Left lung (tissue), 10 donors: ENCODE data around the gene SUSD1. TPM values are rescaled to one million over a fixed set of nuclear protein-coding genes. Genes with fewer than 3 reads are reported as not detected.
A peak's percentile ranks its signal among the peaks of the same experiment; 100 is the strongest.

Experiments used
- ATAC-seq: fragments of 200-7000 bp; cut with Tn5 transposase; one replicate; pipeline ENCODE4 v1.9.1; 2020; ENCODE audit warnings: moderate library complexity
- DNase-seq, 4 donors: peaks; one replicate each; pipeline ENCODE4 v3.0.0-alpha.2; 2013 to 2020
- H3K27ac ChIP-seq, 2 donors: fragments of 200-600 bp; sonication (generic) in 1 of 2; one replicate each; pipeline versions ENCODE4 v1.5.0 to v1.8.0; 2020 to 2021
- H3K27me3 ChIP-seq, 2 donors: fragments of 200-600 bp; sonication (generic) in 1 of 2; one replicate each; pipeline versions ENCODE4 v1.5.0 to v1.8.0; 2020 to 2021
- H3K36me3 ChIP-seq, 2 donors: fragments of 200-600 bp; sonication (generic) in 1 of 2; one replicate each; pipeline versions ENCODE4 v1.5.0 to v1.8.0; 2020 to 2021
- H3K4me1 ChIP-seq, 2 donors: fragments of 200-600 bp; one replicate each; pipeline ENCODE4 v1.8.0; 2021
- H3K4me3 ChIP-seq, 2 donors: fragments of 200-600 bp; sonication (generic) in 1 of 2; one replicate each; pipeline versions ENCODE4 v1.5.0 to v1.8.0; 2020 to 2021; ENCODE audit warnings: mild to moderate bottlenecking in 1 of 2
- H3K9me3 ChIP-seq, 2 donors: fragments of 200-600 bp; sonication (generic) in 1 of 2; one replicate each; pipeline versions ENCODE4 v1.5.0 to v1.8.0; 2020 to 2021
- CTCF ChIP-seq, 2 donors: fragments of 200-600 bp; sonication (generic) in 1 of 2; IDR thresholded peaks; one replicate each; pipeline versions ENCODE4 v1.5.0 to v1.8.0; 2021; ENCODE audit warnings: antibody characterized with exemption in 2 of 2
- intact Hi-C, 2 donors: fragments of 100-400 bp; cut with DNase I; formaldehyde crosslinking; loops; one replicate each; pipeline versions ENCODE4 v1.11.2 to v1.14.2; 2022
- polyA plus RNA-seq, 6 donors: library from polyadenylated mRNA; unstranded; fragments of 120-200 nt; gene quantifications; one replicate each; pipeline ENCODE4 v1.2.1, GENCODE V29; 2013; ENCODE audit not compliant: insufficient read length in 6 of 6
- total RNA-seq, 2 donors: library from RNA; stranded (reverse); fragmentation: NEBNext Ultra II Directional; extraction: Animal tissue kit (Norgen Biotek cat#: 25700); gene quantifications; one replicate each; pipeline ENCODE4 v1.2.1, GENCODE V29; 2021
- donor health status: DM: no; HTN: yes; CAD: no.
- donor health status: DM: no; HTN: no; CAD: no.

Gene SUSD1
- total and polyA plus RNA-seq, 8 donors = 26.7 to 41.8 (median 32.8) TPM

- peak; percentile 47 for ATAC-seq
- no peak overlapping the region for H3K27ac ChIP-seq
- no peaks in the 10 kb centered on the region for H3K9me3 ChIP-seq
These were observed 154.2 kb downstream of the SUSD1 start for GRCh38 chr9:112020680-112021596.

GRCh38 chr9:112017878-112018277 is 157.2 kb downstream of the SUSD1 start:
- no peak for DNase-seq
- no peak overlapping the region for H3K4me3 ChIP-seq
- ATAC-seq = no peak
- H3K36me3 ChIP-seq = no peaks in the 10 kb centered on the region
- H3K27ac ChIP-seq = no peak overlapping the region
- no peak for TF ChIP-seq CTCF (IDR thresholded peaks at IDR 0.05)
- intact Hi-C loops = no loop called here
- H3K4me1 ChIP-seq = peaks cover under 1 to 17% of the 10 kb centered on the region in 2 donors
- no peaks in the 10 kb centered on the region for H3K27me3 ChIP-seq
- no peaks in the 10 kb centered on the region for H3K9me3 ChIP-seq

More at GRCh38 chr9:112020680-112021596, 154.2 kb downstream of the SUSD1 start:
- Histone ChIP-seq H3K4me1 (peaks cover 0 to 9% of the 10 kb centered on the region in 2 donors), H3K36me3 (no peaks in the 10 kb centered on the region), H3K4me3 (no peak overlapping the region), H3K27me3 (no peaks in the 10 kb centered on the region)
- intact Hi-C loops = no loop called here
- no peak for TF ChIP-seq CTCF (IDR thresholded peaks at IDR 0.05)
- DNase-seq = no peak

GRCh38 chr9:112015736-112016135 is 159.4 kb downstream of the SUSD1 start:
- ATAC-seq (no peak), DNase-seq (no peak)
- no peak for TF ChIP-seq CTCF (IDR thresholded peaks at IDR 0.05)
- Histone ChIP-seq H3K27me3 (no peaks in the 10 kb centered on the region), H3K4me3 (no peak overlapping the region), H3K9me3 (no peaks in the 10 kb centered on the region), H3K36me3 (no peaks in the 10 kb centered on the region), H3K4me1 (peaks cover 14 to 24% of the 10 kb centered on the region in 2 donors), H3K27ac (no peak overlapping the region)
- intact Hi-C loops = no loop called here

- peaks cover 14 to 27% of the 10 kb centered on the region in 2 donors for H3K4me1 ChIP-seq
- intact Hi-C loops = no loop called here
- no peak for ATAC-seq
- H3K4me3 ChIP-seq = no peak overlapping the region
- DNase-seq = no peak
- no peak for TF ChIP-seq CTCF (IDR thresholded peaks at IDR 0.05)
- no peaks in the 10 kb centered on the region for H3K9me3 ChIP-seq
- H3K27ac ChIP-seq = no peak overlapping the region
- no peaks in the 10 kb centered on the region for H3K36me3 ChIP-seq
- no peaks in the 10 kb centered on the region for H3K27me3 ChIP-seq
These were observed 159.9 kb downstream of the SUSD1 start for GRCh38 chr9:112015149-112015548.

- Histone ChIP-seq H3K4me1 (peaks cover 14 to 31% of the 10 kb centered on the region in 2 donors), H3K27me3 (no peaks in the 10 kb centered on the region), H3K36me3 (no peaks in the 10 kb centered on the region), H3K27ac (peak overlapping the region in 1 of 2 donors; percentile 77), H3K4me3 (no peak overlapping the region), H3K9me3 (no peaks in the 10 kb centered on the region)
- DNase-seq (no peak), ATAC-seq (no peak)
- no peak for TF ChIP-seq CTCF (IDR thresholded peaks at IDR 0.05)
- intact Hi-C loops = no loop called here
These were observed 161.8 kb downstream of the SUSD1 start for GRCh38 chr9:112013266-112013665.
